H9 (cell line): ENCODE data around the gene GSTO2. TPM values are rescaled to one million over a fixed set of nuclear protein-coding genes. Genes with fewer than 3 reads are reported as not detected.

Source experiments
- DNase-seq: peaks from one replicate; pipeline ENCODE4 v3.0.0-alpha.2; 2017
- H2AFZ ChIP-seq: one replicate; pipeline ENCODE4 v1.6.1; 2013; ENCODE audit warnings: mild to moderate bottlenecking, low read length, control low read depth, moderate library complexity
- H2AK5ac ChIP-seq: 2 replicates; pipeline ENCODE4 v1.6.1; 2013; ENCODE audit warnings: low read length, control low read depth, mixed read lengths; ENCODE audit not compliant: insufficient read length
- H2BK120ac ChIP-seq: one replicate; pipeline ENCODE4 v1.6.1; 2013; ENCODE audit warnings: low read depth, mild to moderate bottlenecking, low read length, control low read depth, inconsistent platforms; ENCODE audit not compliant: poor library complexity, severe bottlenecking
- H2BK12ac ChIP-seq: 2 replicates; pipeline ENCODE4 v1.6.1; 2013; ENCODE audit warnings: low read length, control low read depth, mixed read lengths, low read depth; ENCODE audit not compliant: insufficient read length
- H2BK15ac ChIP-seq: 2 replicates; pipeline ENCODE4 v1.6.1; 2013; ENCODE audit warnings: low read depth, low read length, control low read depth
- H2BK20ac ChIP-seq: one replicate; pipeline ENCODE4 v1.6.1; 2013; ENCODE audit warnings: low read depth, mild to moderate bottlenecking, low read length, control low read depth, inconsistent platforms; ENCODE audit not compliant: poor library complexity, severe bottlenecking
- H2BK5ac ChIP-seq: 2 replicates; pipeline ENCODE4 v1.6.1; 2013; ENCODE audit warnings: low read length, control low read depth, mixed read lengths; ENCODE audit not compliant: insufficient read length
- H3K14ac ChIP-seq: 2 replicates; pipeline ENCODE4 v1.6.1; 2013; ENCODE audit warnings: low read length, control low read depth; ENCODE audit not compliant: insufficient read depth
- H3K18ac ChIP-seq: 2 replicates; pipeline ENCODE4 v1.6.1; 2013; ENCODE audit warnings: low read depth, mild to moderate bottlenecking, mixed read lengths, low read length, control low read depth; ENCODE audit not compliant: insufficient read length
- H3K23ac ChIP-seq: 2 replicates; pipeline ENCODE4 v1.6.1; 2013; ENCODE audit warnings: low read length, control low read depth, mixed read lengths, low read depth; ENCODE audit not compliant: insufficient read length
- H3K23me2 ChIP-seq: 2 replicates; pipeline ENCODE4 v1.6.1; 2013; ENCODE audit warnings: low read depth, mild to moderate bottlenecking, mixed read lengths, low read length, control low read depth; ENCODE audit not compliant: insufficient read length, poor library complexity, severe bottlenecking
- H3K27ac ChIP-seq: 2 replicates; pipeline ENCODE4 v1.5.1; 2013; ENCODE audit warnings: low read length, control low read depth, mixed read lengths, low read depth; ENCODE audit not compliant: insufficient read length
- H3K27me3 ChIP-seq: 2 replicates; pipeline ENCODE4 v1.6.1; 2013; ENCODE audit warnings: low read length, control low read depth, inconsistent platforms; ENCODE audit not compliant: insufficient read depth
- H3K4ac ChIP-seq: 2 replicates; pipeline ENCODE4 v1.6.1; 2013; ENCODE audit warnings: low read depth, mild to moderate bottlenecking, control low read depth, inconsistent platforms, low read length, moderate library complexity
- H3K4me1 ChIP-seq: 2 replicates; pipeline ENCODE4 v1.6.1; 2013; ENCODE audit warnings: low read length, control low read depth, inconsistent platforms; ENCODE audit not compliant: insufficient read depth
- H3K4me2 ChIP-seq: 2 replicates; pipeline ENCODE4 v1.6.1; 2013; ENCODE audit warnings: low read length, control low read depth, mixed read lengths; ENCODE audit not compliant: insufficient read length, insufficient read depth
- H3K56ac ChIP-seq: 2 replicates; pipeline ENCODE4 v1.6.1; 2013; ENCODE audit warnings: low read depth, mild to moderate bottlenecking, mixed read lengths, low read length, control low read depth; ENCODE audit not compliant: insufficient read length
- H3K79me1 ChIP-seq: 2 replicates; pipeline ENCODE4 v1.6.1; 2013; ENCODE audit warnings: low read depth, mild to moderate bottlenecking, moderate library complexity, low read length, control low read depth, inconsistent platforms; ENCODE audit not compliant: insufficient read depth, poor library complexity, severe bottlenecking
- H3K79me2 ChIP-seq: 2 replicates; pipeline ENCODE4 v1.6.1; 2013; ENCODE audit warnings: low read length, control low read depth, inconsistent platforms; ENCODE audit not compliant: insufficient read depth
- H3K9ac ChIP-seq: 2 replicates; pipeline ENCODE4 v1.6.1; 2013; ENCODE audit warnings: low read length, control low read depth, mixed read lengths; ENCODE audit not compliant: insufficient read length; ENCODE audit errors: extremely low read depth
- H3K9me3 ChIP-seq: one replicate; pipeline ENCODE4 v1.6.1; 2013; ENCODE audit warnings: low read depth, low read length, inconsistent platforms; ENCODE audit not compliant: control insufficient read depth
- H3T11ph ChIP-seq: one replicate; pipeline ENCODE4 v1.6.1; 2013; ENCODE audit warnings: mild to moderate bottlenecking, low read length, control low read depth, inconsistent platforms
- H4K20me1 ChIP-seq: one replicate; pipeline ENCODE4 v1.6.1; 2013; ENCODE audit not compliant: control insufficient read depth, insufficient read length, insufficient read depth
- H4K5ac ChIP-seq: 2 replicates; pipeline ENCODE4 v1.6.1; 2013; ENCODE audit warnings: low read depth, mild to moderate bottlenecking, mixed read lengths, low read length, control low read depth; ENCODE audit not compliant: insufficient read length
- H4K8ac ChIP-seq: replicated peaks from 2 replicates; pipeline ENCODE4 v1.6.1; 2013; ENCODE audit warnings: low read length, control low read depth, mixed read lengths, low read depth; ENCODE audit not compliant: insufficient read length
- H4K91ac ChIP-seq: 2 replicates; pipeline ENCODE4 v1.6.1; 2013; ENCODE audit warnings: low read depth, mild to moderate bottlenecking, moderate library complexity, mixed read lengths, low read length, control low read depth; ENCODE audit not compliant: insufficient read length
- H3K27ac Mint-ChIP-seq, 3 experiments: 2 replicates in 2 of 3; 3 replicates in 1 of 3; pipeline ENCODE4 v1.8.0; 2020 to 2021; ENCODE audit warnings: mixed read lengths in 3 of 3, mild to moderate bottlenecking in 1 of 3, moderate library complexity in 1 of 3
- H3K27me3 Mint-ChIP-seq: 2 replicates; pipeline ENCODE4 v1.8.0; 2021; ENCODE audit warnings: low read depth, mild to moderate bottlenecking, moderate library complexity, mixed read lengths
- H3K36me3 Mint-ChIP-seq, 3 experiments: 2 replicates in 2 of 3; 3 replicates in 1 of 3; pipeline ENCODE4 v1.8.0; 2020 to 2021; ENCODE audit warnings: low read depth in 3 of 3, mixed read lengths in 3 of 3; ENCODE audit not compliant: insufficient read depth in 1 of 3
- H3K4me1 Mint-ChIP-seq, 2 experiments: 2 replicates each; pipeline ENCODE4 v1.8.0; 2020; ENCODE audit warnings: mixed read lengths in 2 of 2
- H3K4me3 Mint-ChIP-seq, 2 experiments: 2 replicates in 1 of 2; 3 replicates in 1 of 2; pipeline ENCODE4 v1.8.0; 2020 to 2021; ENCODE audit warnings: mild to moderate bottlenecking in 2 of 2, mixed read lengths in 2 of 2, moderate library complexity in 1 of 2
- H3K9me3 Mint-ChIP-seq, 2 experiments: 2 replicates in 1 of 2; 3 replicates in 1 of 2; pipeline ENCODE4 v1.8.0; 2020; ENCODE audit warnings: mild to moderate bottlenecking in 2 of 2, mixed read lengths in 2 of 2, moderate library complexity in 1 of 2
- WGBS: extraction: QIAGEN DNeasy Blood & Tissue Kit; methylation state at CpG from one replicate; pipeline ENCODE4 v1.1.7; 2013; ENCODE audit warnings: missing lambda C conversion rate, low lambda C conversion rate, mixed read lengths; ENCODE audit not compliant: insufficient read length; ENCODE audit errors: extremely low coverage; 5-methylcytosine and 5-hydroxymethylcytosine counted together
- total RNA-seq: library from RNA; stranded (reverse); gene quantifications from 2 replicates; pipeline ENCODE4 v1.2.1, GENCODE V29; 2021
- TF ChIP-seq, protein P1 (sequence below): fragments of 200-600 bp; sonication (generic); conservative IDR thresholded peaks from 3 replicates; pipeline ENCODE4 v1.8.0; 2021; ENCODE audit warnings: antibody characterized with exemption, mild to moderate bottlenecking

The GSTO2 gene
- total RNA-seq, 1 experiment from 2014 or later: 14.5 TPM

DNA sequence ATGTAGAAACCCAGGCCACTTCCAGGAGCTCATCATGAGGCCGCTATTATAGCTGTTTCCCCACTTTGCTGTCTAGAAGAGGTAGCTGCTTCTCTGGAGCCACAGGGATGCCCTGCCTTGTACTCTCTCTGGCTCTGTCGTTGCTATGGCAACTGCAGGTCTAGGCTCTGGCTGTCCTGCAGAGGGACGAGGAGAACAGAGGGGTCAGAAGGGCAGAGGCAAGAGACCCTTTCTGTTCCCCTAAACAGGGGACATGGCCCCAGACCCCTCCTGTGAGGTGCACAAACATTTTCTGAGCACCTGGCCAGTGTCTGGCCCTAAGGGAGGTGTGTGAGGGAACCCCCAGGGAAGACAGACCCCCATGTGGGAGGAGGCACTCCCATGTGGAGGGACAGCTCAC lies 37.9 kb downstream of the GSTO2 start:
- Histone ChIP-seq H4K5ac (no peak overlapping the region), H3K27ac (no peak overlapping the region), H3K14ac (no peak overlapping the region), H3K56ac (no peak overlapping the region), H2AK5ac (no peak overlapping the region), H2BK5ac (no peak overlapping the region), H3K4me2 (no peak overlapping the region), H2BK120ac (no peak overlapping the region), H4K91ac (no peak overlapping the region), H3K79me2 (no peaks in the 10 kb centered on the region; the same call in 1 of the 2 replicates), H2BK20ac (no peak overlapping the region), H2BK12ac (no peak overlapping the region), H2AFZ (no peak overlapping the region), H3K23me2 (no peaks in the 10 kb centered on the region), H2BK15ac (no peak overlapping the region), H4K20me1 (no peaks in the 10 kb centered on the region), H3K9me3 (peaks cover 5% of the 10 kb centered on the region), H3K4ac (no peak overlapping the region), H3K18ac (no peak overlapping the region), H3K4me1 (no peaks in the 10 kb centered on the region), H3T11ph (no peak overlapping the region), H3K23ac (no peak overlapping the region), H3K27me3 (no peaks in the 10 kb centered on the region), H3K9ac (no peak overlapping the region), H4K8ac (no peak overlapping the region), H3K79me1 (no peaks in the 10 kb centered on the region)
- WGBS: no CpG with 5 or more reads among the region's 3 CpGs
- peaks cover 24 to 25% of the 10 kb centered on the region in 2 experiments for H3K9me3 Mint-ChIP-seq
- peaks cover 19 to 24% (median 24%) of the 10 kb centered on the region in 3 experiments for H3K36me3 Mint-ChIP-seq
- TF ChIP-seq, protein P1, sequence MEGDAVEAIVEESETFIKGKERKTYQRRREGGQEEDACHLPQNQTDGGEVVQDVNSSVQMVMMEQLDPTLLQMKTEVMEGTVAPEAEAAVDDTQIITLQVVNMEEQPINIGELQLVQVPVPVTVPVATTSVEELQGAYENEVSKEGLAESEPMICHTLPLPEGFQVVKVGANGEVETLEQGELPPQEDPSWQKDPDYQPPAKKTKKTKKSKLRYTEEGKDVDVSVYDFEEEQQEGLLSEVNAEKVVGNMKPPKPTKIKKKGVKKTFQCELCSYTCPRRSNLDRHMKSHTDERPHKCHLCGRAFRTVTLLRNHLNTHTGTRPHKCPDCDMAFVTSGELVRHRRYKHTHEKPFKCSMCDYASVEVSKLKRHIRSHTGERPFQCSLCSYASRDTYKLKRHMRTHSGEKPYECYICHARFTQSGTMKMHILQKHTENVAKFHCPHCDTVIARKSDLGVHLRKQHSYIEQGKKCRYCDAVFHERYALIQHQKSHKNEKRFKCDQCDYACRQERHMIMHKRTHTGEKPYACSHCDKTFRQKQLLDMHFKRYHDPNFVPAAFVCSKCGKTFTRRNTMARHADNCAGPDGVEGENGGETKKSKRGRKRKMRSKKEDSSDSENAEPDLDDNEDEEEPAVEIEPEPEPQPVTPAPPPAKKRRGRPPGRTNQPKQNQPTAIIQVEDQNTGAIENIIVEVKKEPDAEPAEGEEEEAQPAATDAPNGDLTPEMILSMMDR: no peak
- peaks cover 15 to 18% of the 10 kb centered on the region in 2 experiments for H3K4me1 Mint-ChIP-seq
- no peaks in the 10 kb centered on the region; the same call in none of the 2 replicates for H3K27me3 Mint-ChIP-seq
- H3K27ac Mint-ChIP-seq: no peak overlapping the region
- H3K4me3 Mint-ChIP-seq: no peak overlapping the region
- DNase-seq: no peak
